IMR-90 (cell line): ENCODE measurements around the gene RTL9. TPM values are rescaled to one million over a fixed set of nuclear protein-coding genes. Genes with fewer than 3 reads are reported as not detected.
"Not testable (repeated sequence)": the region's sequence is repeated elsewhere in the genome, so short reads cannot be mapped to it uniquely, and the experiment has no call there.

ENCODE experiments used
- ATAC-seq: fragments of 200-7000 bp; cut with Tn5 transposase; 2 replicates; pipeline ENCODE4 v1.9.1; 2020; ENCODE audit warnings: low read depth, mild to moderate bottlenecking, moderate library complexity
- BruUV-seq: library from RNA; stranded (reverse); fragments of 400-500 nt; replicated peaks from 2 replicates; lab custom pipeline; 2021; lab: Mats Ljungman, UMichigan
- CTCF ChIA-PET: fragments of 300-600 bp; formaldehyde crosslinking; extraction: SDS; loops from one replicate; lab custom pipeline; 2021; ENCODE audit warnings: antibody characterized with exemption; lab: Yijun Ruan, JAX
- POLR2A ChIA-PET: fragments of 300-600 bp; sonication (Branson Sonifier 250); formaldehyde crosslinking; loops from one replicate; lab custom pipeline; 2022; ENCODE audit warnings: antibody characterized with exemption; ENCODE audit not compliant: unreplicated experiment; lab: Charles Lee
- DNase-seq: peaks from one replicate; pipeline ENCODE4 v3.0.0; 2013
- H2AFZ ChIP-seq: replicated peaks from 2 replicates; pipeline ENCODE3; 2013; ENCODE audit warnings: low read length, mild to moderate bottlenecking; ENCODE audit not compliant: poor library complexity
- H2AK5ac ChIP-seq: 2 replicates; pipeline ENCODE4 v1.6.1; 2013; ENCODE audit warnings: low read depth, low read length, inconsistent platforms
- H2AK9ac ChIP-seq: replicated peaks from 2 replicates; pipeline ENCODE3; 2013; ENCODE audit warnings: mild to moderate bottlenecking, low read depth, low read length, moderate library complexity; ENCODE audit not compliant: poor library complexity
- H2BK120ac ChIP-seq: 2 replicates; pipeline ENCODE4 v1.6.1; 2013; ENCODE audit warnings: low read depth, low read length, inconsistent platforms
- H2BK15ac ChIP-seq: 3 replicates; pipeline ENCODE4 v1.6.1; 2013; ENCODE audit warnings: low read depth, low read length, inconsistent platforms
- H2BK20ac ChIP-seq: 2 replicates; pipeline ENCODE4 v1.6.1; 2013; ENCODE audit warnings: low read depth, mild to moderate bottlenecking, inconsistent platforms, low read length, moderate library complexity
- H2BK5ac ChIP-seq: 2 replicates; pipeline ENCODE4 v1.6.1; 2013; ENCODE audit warnings: mild to moderate bottlenecking, low read depth, low read length, inconsistent platforms; ENCODE audit not compliant: poor library complexity, severe bottlenecking
- H3K14ac ChIP-seq: replicated peaks from 2 replicates; pipeline ENCODE4 v1.6.1; 2013; ENCODE audit warnings: low read depth, low read length, inconsistent platforms
- H3K18ac ChIP-seq: 2 replicates; pipeline ENCODE4 v1.6.1; 2013; ENCODE audit warnings: low read depth, low read length, control low read depth
- H3K23ac ChIP-seq: 2 replicates; pipeline ENCODE4 v1.6.1; 2013; ENCODE audit warnings: low read depth, low read length, inconsistent platforms
- H3K27ac ChIP-seq: 2 replicates; pipeline ENCODE4 v1.5.1; 2013; ENCODE audit warnings: mild to moderate bottlenecking, control low read depth, low read length; ENCODE audit not compliant: insufficient read depth
- H3K27me3 ChIP-seq: 2 replicates; pipeline ENCODE4 v1.6.1; 2013; ENCODE audit warnings: low read length; ENCODE audit not compliant: control insufficient read depth, insufficient read depth
- H3K36me3 ChIP-seq: 2 replicates; pipeline ENCODE4 v1.6.1; 2013; ENCODE audit warnings: low read length, mixed read lengths; ENCODE audit not compliant: control insufficient read depth, insufficient read depth
- H3K4ac ChIP-seq: 2 replicates; pipeline ENCODE4 v1.6.1; 2013; ENCODE audit warnings: low read depth, low read length, inconsistent platforms
- H3K4me1 ChIP-seq: 2 replicates; pipeline ENCODE4 v1.6.1; 2013; ENCODE audit warnings: low read length, mixed read lengths; ENCODE audit not compliant: control insufficient read depth, insufficient read depth
- H3K4me2 ChIP-seq: 2 replicates; pipeline ENCODE4 v1.6.1; 2013; ENCODE audit warnings: low read depth, mild to moderate bottlenecking, control low read depth, low read length, moderate library complexity
- H3K4me3 ChIP-seq: 2 replicates; pipeline ENCODE4 v1.5.1; 2013; ENCODE audit warnings: low read depth, mild to moderate bottlenecking, control low read depth, low read length, moderate library complexity; ENCODE audit not compliant: insufficient read depth
- H3K56ac ChIP-seq: 2 replicates; pipeline ENCODE4 v1.6.1; 2013; ENCODE audit warnings: low read length, inconsistent platforms; ENCODE audit not compliant: insufficient read depth; ENCODE audit errors: extremely low read depth
- H3K79me1 ChIP-seq, 2 experiments: 2 replicates each; pipeline ENCODE4 v1.6.1; 2013; ENCODE audit warnings: low read length in 2 of 2, inconsistent platforms in 1 of 2, low read depth in 1 of 2
- H3K9ac ChIP-seq: 2 replicates; pipeline ENCODE4 v1.6.1; 2013; ENCODE audit warnings: low read depth, low read length, control low read depth
- H3K9me1 ChIP-seq: 2 replicates; pipeline ENCODE4 v1.6.1; 2013; ENCODE audit warnings: low read length, inconsistent platforms; ENCODE audit not compliant: insufficient read depth
- H3K9me3 ChIP-seq: 2 replicates; pipeline ENCODE4 v1.6.1; 2013; ENCODE audit warnings: low read length; ENCODE audit not compliant: control insufficient read depth, insufficient read depth
- H4K20me1 ChIP-seq: 2 replicates; pipeline ENCODE4 v1.6.1; 2013; ENCODE audit warnings: low read length, inconsistent platforms; ENCODE audit not compliant: insufficient read depth
- H4K5ac ChIP-seq: 2 replicates; pipeline ENCODE4 v1.6.1; 2013; ENCODE audit warnings: mild to moderate bottlenecking, low read depth, low read length, control low read depth
- H4K8ac ChIP-seq, 2 experiments: 2 replicates each; pipeline ENCODE4 v1.6.1; 2013; ENCODE audit warnings: low read depth in 2 of 2, low read length in 2 of 2, control low read depth in 1 of 2, inconsistent platforms in 1 of 2
- H4K91ac ChIP-seq: 2 replicates; pipeline ENCODE4 v1.6.1; 2013; ENCODE audit warnings: low read depth, low read length, inconsistent platforms; ENCODE audit not compliant: insufficient read depth
- BHLHE40 ChIP-seq: fragments of 150-350 bp; IDR thresholded peaks from 2 replicates; pipeline ENCODE4 v1.6.1; 2016; ENCODE audit warnings: mild to moderate bottlenecking, low read depth, low read length
- CHD1 ChIP-seq: IDR thresholded peaks from 2 replicates; pipeline ENCODE4 v1.6.1; 2012; ENCODE audit warnings: low read depth, low read length, improper control_type of control experiment
- CTCF ChIP-seq: conservative IDR thresholded peaks from 2 replicates; pipeline ENCODE4 v1.5.1; 2012; ENCODE audit warnings: mild to moderate bottlenecking, low read depth, low read length, improper control_type of control experiment
- MAFK ChIP-seq: IDR thresholded peaks from 2 replicates; pipeline ENCODE4 v1.6.1; 2012; ENCODE audit warnings: low read depth, low read length, improper control_type of control experiment
- NFE2L2 ChIP-seq: fragments of 150-350 bp; IDR thresholded peaks from 2 replicates; pipeline ENCODE4 v1.6.1; 2016; ENCODE audit warnings: low read depth, mild to moderate bottlenecking, low read length
- RFX5 ChIP-seq: IDR thresholded peaks from 2 replicates; pipeline ENCODE4 v1.8.0; 2012; ENCODE audit warnings: low read depth, mild to moderate bottlenecking, low read length, moderate library complexity
- WGBS, 2 experiments: methylation state at CpG; one replicate each; pipeline versions ENCODE4 v1.1.5 to v1.1.7; 2013; ENCODE audit warnings: missing lambda C conversion rate in 2 of 2; ENCODE audit not compliant: insufficient read length in 1 of 2; ENCODE audit errors: extremely low coverage in 2 of 2; 5-methylcytosine and 5-hydroxymethylcytosine counted together
- dilution Hi-C: fragments of 300-500 bp; cut with HindIII; formaldehyde crosslinking; loops from one replicate; pipeline ENCODE4 v1.14.3; 2018; ENCODE audit warnings: low sequenced_read_pairs; ENCODE audit not compliant: unreplicated experiment
- in situ Hi-C: fragments of 300-500 bp; cut with MboI; formaldehyde crosslinking; loops from 3 replicates; pipeline ENCODE4 v1.14.3; 2019; ENCODE audit warnings: low sequenced_read_pairs, inconsistent platforms, mixed read lengths
- intact Hi-C: fragments of 100-400 bp; cut with micrococcal nuclease; formaldehyde crosslinking; loops from 2 replicates; pipeline ENCODE4 v1.10.0; 2022
- polyA plus RNA-seq, 3 experiments: library from polyadenylated mRNA; depleted of rRNA; stranded (reverse); fragments of >200 nt; gene quantifications; 2 replicates each; pipeline ENCODE4 v1.2.3, GENCODE V29; 2012; ENCODE audit warnings: low replicate concordance in 1 of 3
- total RNA-seq: library from RNA; depleted of rRNA; stranded (reverse); fragments of >200 nt; gene quantifications from 2 replicates; pipeline ENCODE4 v1.2.3, GENCODE V29; 2012

RTL9 gene
- total and polyA plus RNA-seq, 2 of the 4 experiments (the other 2 are of a cell fraction) = 0.26 to 0.90 TPM

- H3K9ac ChIP-seq = no peak overlapping the region
- H3K4me1 ChIP-seq = peaks cover 7% of the 10 kb centered on the region
- in situ Hi-C loops (loop anchor here (25.0 kb wide), 2 partner anchors 492 to 692 kb away; no protein-coding TSS in a partner anchor), dilution Hi-C loops (no loop called here), intact Hi-C loops (no loop called here)
- no peak overlapping the region; the same call in 1 of the 2 replicates for H3K14ac ChIP-seq
- no peak overlapping the region for H3K56ac ChIP-seq
- H3K36me3 ChIP-seq = no peaks in the 10 kb centered on the region
- no peak overlapping the region for H3K23ac ChIP-seq
- peak overlapping the region in 1 of 2 experiments; percentile 11; a peak in 1 of 4 replicates for H4K8ac ChIP-seq
- no peak for TF ChIP-seq BHLHE40
- TF ChIP-seq NFE2L2 = no peak
- no peak for TF ChIP-seq CTCF
- no peak for TF ChIP-seq RFX5
- TF ChIP-seq CHD1 = no peak
- no peak for TF ChIP-seq MAFK
- peak overlapping the region; percentile 39; the same call in 1 of the 2 replicates for H4K91ac ChIP-seq
- no peak overlapping the region for H3K4me3 ChIP-seq
- H3K79me1 ChIP-seq = peaks cover 0 to 4% of the 10 kb centered on the region in 2 experiments; a peak in 1 of 4 replicates
- H4K5ac ChIP-seq = no peak overlapping the region
- H3K18ac ChIP-seq = no peak overlapping the region
- ATAC-seq (no peak), DNase-seq (no peak)
- H3K27ac ChIP-seq = no peak overlapping the region
- H3K4me2 ChIP-seq = no peak overlapping the region
- peak overlapping the region; percentile 23; the same call in 1 of the 3 replicates for H2BK15ac ChIP-seq
- H3K4ac ChIP-seq = peak overlapping the region; percentile 88; the same call in 1 of the 2 replicates
- H3K27me3 ChIP-seq = no peaks in the 10 kb centered on the region
- 0 out of 2 replicates have a peak overlapping the region, but pooled peaks have one; percentile 27 for H2BK120ac ChIP-seq
- H4K20me1 ChIP-seq = no peaks in the 10 kb centered on the region
- H2AFZ ChIP-seq = no peak overlapping the region
- peak overlapping the region; percentile 84 for H2BK20ac ChIP-seq
- WGBS, 2 experiments = 86% methylated on average over 1 of the region's 6 CpGs; no CpG with 5 or more reads in 1 of the 2 experiments
- peak overlapping the region; percentile 66 for H2BK5ac ChIP-seq
- BruUV-seq = no TSS peak
- H3K9me1 ChIP-seq = peaks cover 10% of the 10 kb centered on the region
- POLR2A ChIA-PET = no interaction called here
- CTCF ChIA-PET = no interaction called here
- no peak overlapping the region for H2AK5ac ChIP-seq
- H2AK9ac ChIP-seq = no peak overlapping the region
- no peaks in the 10 kb centered on the region for H3K9me3 ChIP-seq
Observed at GRCh38 chrX:110404376-110404775, 45.7 kb downstream of the RTL9 start.

- CTCF ChIA-PET, ATAC-seq: not testable (repeated sequence)
- in situ Hi-C loops = loop anchor here (25.0 kb wide), 2 partner anchors 494 to 694 kb away; no protein-coding TSS in a partner anchor
Observed at GRCh38 chrX:110406250-110406649, 47.6 kb downstream of the RTL9 start.

More at GRCh38 chrX:110406250-110406649, 47.6 kb downstream of the RTL9 start:
- Histone ChIP-seq H3K9me1 (peaks cover 15% of the 10 kb centered on the region), H3K4me1 (peaks cover 12% of the 10 kb centered on the region)
- H4K8ac ChIP-seq, H2AFZ ChIP-seq, H3K18ac ChIP-seq, H2BK15ac ChIP-seq, H2BK5ac ChIP-seq, DNase-seq, POLR2A ChIA-PET, H3K36me3 ChIP-seq, H3K9ac ChIP-seq, dilution Hi-C loops, BruUV-seq, H3K14ac ChIP-seq, H3K23ac ChIP-seq, H2BK20ac ChIP-seq, H2AK5ac ChIP-seq, H2AK9ac ChIP-seq, H4K20me1 ChIP-seq, H4K5ac ChIP-seq, H3K27ac ChIP-seq, H3K4ac ChIP-seq, H3K9me3 ChIP-seq, H3K79me1 ChIP-seq, H3K27me3 ChIP-seq, H3K56ac ChIP-seq, H3K4me2 ChIP-seq, H4K91ac ChIP-seq, H2BK120ac ChIP-seq, H3K4me3 ChIP-seq: not testable (repeated sequence)
- intact Hi-C loops = loop anchor here (2.0 kb wide), 1 partner anchor 89 kb away; no protein-coding TSS in a partner anchor
- 100% methylated on average over 1 of the region's 7 CpGs; no CpG with 5 or more reads in 1 of the 2 experiments for WGBS, 2 experiments
